ENCODE measurements around the gene LGALS4. TPM values are rescaled to one million over a fixed set of nuclear protein-coding genes. Genes with fewer than 3 reads are reported as not detected.

LGALS4 gene
- total and polyA plus RNA-seq, 5 donors, result 0.45 to 1.2 (median 0.60) TPM

GRCh38 chr19:38841787-38842438 lies 29.2 kb upstream of the LGALS4 start:
- Histone ChIP-seq H3K4me3 (ENCODE audit: low read length) (no peak overlapping the region), H3K27ac (ENCODE audit: low read length) (no peak overlapping the region), H3K4me1 (ENCODE audit: control insufficient read depth, insufficient read depth, low read length) (no peaks in the 10 kb centered on the region), H3K27me3 (ENCODE audit: control insufficient read depth, insufficient read depth) (no peaks in the 10 kb centered on the region), H3K9me3 (ENCODE audit: control insufficient read depth, low read length) (no peaks in the 10 kb centered on the region)
- ATAC-seq (no peak), DNase-seq (peak in 2 of 3 donors; percentile 4 to 43)
- intact Hi-C loops (cut with DNase I), result no loop called here
- WGBS, result 93% methylated on average over 19 of the region's 19 CpGs

- 93% methylated on average over 12 of the region's 12 CpGs for WGBS
- Histone ChIP-seq H3K9me3 (ENCODE audit: control insufficient read depth, low read length) (no peaks in the 10 kb centered on the region), H3K4me3 (ENCODE audit: low read length) (no peak overlapping the region), H3K27ac (ENCODE audit: low read length) (no peak overlapping the region), H3K27me3 (ENCODE audit: control insufficient read depth, insufficient read depth) (no peaks in the 10 kb centered on the region), H3K4me1 (ENCODE audit: control insufficient read depth, insufficient read depth, low read length) (no peaks in the 10 kb centered on the region)
- ATAC-seq, result no peak
- peak in 2 of 3 donors; percentile 2 to 3 for DNase-seq
- intact Hi-C loops (cut with DNase I), result no loop called here
These were observed 28.5 kb upstream of the LGALS4 start for GRCh38 chr19:38841180-38841766.

GRCh38 chr19:38840583-38840968 lies 27.8 kb upstream of the LGALS4 start:
- H3K27me3 ChIP-seq (ENCODE audit: control insufficient read depth, insufficient read depth), result no peaks in the 10 kb centered on the region
- H3K4me1 ChIP-seq (ENCODE audit: control insufficient read depth, insufficient read depth, low read length), result no peaks in the 10 kb centered on the region
- H3K9me3 ChIP-seq (ENCODE audit: control insufficient read depth, low read length), result no peaks in the 10 kb centered on the region
- 81% methylated on average over 5 of the region's 5 CpGs for WGBS
- intact Hi-C loops (cut with DNase I), result no loop called here
- H3K27ac ChIP-seq (ENCODE audit: low read length), result no peak overlapping the region
- ATAC-seq, result no peak
- no peak overlapping the region for H3K4me3 ChIP-seq (ENCODE audit: low read length)
- DNase-seq, result peak in 2 of 3 donors; percentile 6 to 33

- DNase-seq (peak in 2 of 3 donors; percentile 20 to 57), ATAC-seq (no peak)
- Histone ChIP-seq H3K27ac (ENCODE audit: low read length) (no peak overlapping the region), H3K4me1 (ENCODE audit: control insufficient read depth, insufficient read depth, low read length) (no peaks in the 10 kb centered on the region), H3K27me3 (ENCODE audit: control insufficient read depth, insufficient read depth) (no peaks in the 10 kb centered on the region), H3K4me3 (ENCODE audit: low read length) (no peak overlapping the region), H3K9me3 (ENCODE audit: control insufficient read depth, low read length) (no peaks in the 10 kb centered on the region)
- WGBS, result 83% methylated on average over 28 of the region's 28 CpGs
- intact Hi-C loops (cut with DNase I), result loop anchor here in 2 of 4 donors (10.0 kb wide), 1 partner anchor 195 kb away; the partner anchor contains the start of gene ACTN4 (in 2 of the 2)
These were observed 27.3 kb upstream of the LGALS4 start for GRCh38 chr19:38839816-38840582.

- intact Hi-C loops (cut with DNase I), result loop anchor here in 2 of 4 donors (10.0 kb wide), 1 partner anchor 194 kb away; the partner anchor contains the start of gene ACTN4 (in 2 of the 2)
- Histone ChIP-seq H3K27me3 (ENCODE audit: control insufficient read depth, insufficient read depth) (no peaks in the 10 kb centered on the region), H3K4me3 (ENCODE audit: low read length) (no peak overlapping the region), H3K4me1 (ENCODE audit: control insufficient read depth, insufficient read depth, low read length) (no peaks in the 10 kb centered on the region), H3K27ac (ENCODE audit: low read length) (no peak overlapping the region), H3K9me3 (ENCODE audit: control insufficient read depth, low read length) (no peaks in the 10 kb centered on the region)
- peak in 2 of 3 donors; percentile 8 to 13 for DNase-seq
- 83% methylated on average over 12 of the region's 12 CpGs for WGBS
- no peak for ATAC-seq
These were observed 26.4 kb upstream of the LGALS4 start for GRCh38 chr19:38838986-38839761.

- ATAC-seq (no peak), DNase-seq (peak in 2 of 3 donors; percentile 2 to 33)
- H3K27me3 ChIP-seq (ENCODE audit: control insufficient read depth, insufficient read depth), result no peaks in the 10 kb centered on the region
- H3K4me3 ChIP-seq (ENCODE audit: low read length), result no peak overlapping the region
- no peaks in the 10 kb centered on the region for H3K4me1 ChIP-seq (ENCODE audit: control insufficient read depth, insufficient read depth, low read length)
- peak overlapping the region; percentile 15 for H3K27ac ChIP-seq (ENCODE audit: low read length)
- 81% methylated on average over 19 of the region's 19 CpGs for WGBS
- no peaks in the 10 kb centered on the region for H3K9me3 ChIP-seq (ENCODE audit: control insufficient read depth, low read length)
- intact Hi-C loops (cut with DNase I), result loop anchor here in 2 of 4 donors (10.0 kb wide), 1 partner anchor 194 kb away; the partner anchor contains the start of gene ACTN4 (in 2 of the 2)
These were observed 25.7 kb upstream of the LGALS4 start for GRCh38 chr19:38838208-38838985.

- intact Hi-C loops (cut with DNase I), result loop anchor here in 2 of 4 donors (10.0 kb wide), 1 partner anchor 193 kb away; the partner anchor contains the start of gene ACTN4 (in 2 of the 2)
- WGBS, result 87% methylated on average over 7 of the region's 7 CpGs
- no peaks in the 10 kb centered on the region for H3K9me3 ChIP-seq (ENCODE audit: control insufficient read depth, low read length)
- no peaks in the 10 kb centered on the region for H3K27me3 ChIP-seq (ENCODE audit: control insufficient read depth, insufficient read depth)
- DNase-seq, result peak in 1 of 3 donors; percentile 0
- no peaks in the 10 kb centered on the region for H3K4me1 ChIP-seq (ENCODE audit: control insufficient read depth, insufficient read depth, low read length)
- H3K27ac ChIP-seq (ENCODE audit: low read length), result peak overlapping the region; percentile 15
- no peak for ATAC-seq
- H3K4me3 ChIP-seq (ENCODE audit: low read length), result no peak overlapping the region
These were observed 24.9 kb upstream of the LGALS4 start for GRCh38 chr19:38837656-38838121.

- H3K4me3 ChIP-seq (ENCODE audit: low read length), result no peak overlapping the region
- ATAC-seq, result no peak
- WGBS, result 80% methylated on average over 6 of the region's 6 CpGs
- H3K27me3 ChIP-seq (ENCODE audit: control insufficient read depth, insufficient read depth), result no peaks in the 10 kb centered on the region
- H3K9me3 ChIP-seq (ENCODE audit: control insufficient read depth, low read length), result no peaks in the 10 kb centered on the region
- H3K4me1 ChIP-seq (ENCODE audit: control insufficient read depth, insufficient read depth, low read length), result peaks cover 4% of the 10 kb centered on the region
- intact Hi-C loops (cut with DNase I), result loop anchor here in 2 of 4 donors (10.0 kb wide), 1 partner anchor 192 kb away; the partner anchor contains the start of gene ACTN4 (in 2 of the 2)
- H3K27ac ChIP-seq (ENCODE audit: low read length), result peak overlapping the region; percentile 11
- peak in 2 of 3 donors; percentile 22 to 38 for DNase-seq
These were observed 24.4 kb upstream of the LGALS4 start for GRCh38 chr19:38836983-38837626.

GRCh38 chr19:38836159-38836982 lies 23.6 kb upstream of the LGALS4 start:
- ATAC-seq, result no peak
- Histone ChIP-seq H3K4me3 (ENCODE audit: low read length) (no peak overlapping the region), H3K27me3 (ENCODE audit: control insufficient read depth, insufficient read depth) (no peaks in the 10 kb centered on the region), H3K27ac (ENCODE audit: low read length) (no peak overlapping the region), H3K4me1 (ENCODE audit: control insufficient read depth, insufficient read depth, low read length) (peaks cover 4% of the 10 kb centered on the region), H3K9me3 (ENCODE audit: control insufficient read depth, low read length) (no peaks in the 10 kb centered on the region)
- 73% methylated on average over 8 of the region's 8 CpGs for WGBS
- peak in 2 of 3 donors; percentile 1 to 13 for DNase-seq
- intact Hi-C loops (cut with DNase I), result loop anchor here in 2 of 4 donors (10.0 kb wide), 1 partner anchor 192 kb away; the partner anchor contains the start of gene ACTN4 (in 2 of the 2)

Measured in right cardiac atrium (tissue), 5 donors.